Keratinocyte (primary cell): ENCODE results near the gene RUSC1. TPM values are rescaled to one million over a fixed set of nuclear protein-coding genes. Genes with fewer than 3 reads are reported as not detected.

Experiments used
- DNase-seq: peaks from one replicate; pipeline ENCODE4 v3.0.0-alpha.2; 2011; ENCODE audit warnings: low read depth, missing footprints, low spot score
- FAIRE-seq: peaks from 2 replicates; lab custom pipeline; 2011; peaks lifted over from hg19 to GRCh38; lab: Jason Lieb, UNC
- H2AFZ ChIP-seq: 2 replicates; pipeline ENCODE4 v1.6.0; 2012; ENCODE audit warnings: low read length, control low read depth, inconsistent platforms; ENCODE audit not compliant: control insufficient read depth
- H3K27ac ChIP-seq: 2 replicates; pipeline ENCODE4 v1.5.1; 2011; ENCODE audit warnings: low read length; ENCODE audit not compliant: control insufficient read depth, insufficient read depth
- H3K27me3 ChIP-seq: 3 replicates; pipeline ENCODE4 v1.6.0; 2011; ENCODE audit warnings: low read length; ENCODE audit not compliant: control insufficient read depth, insufficient read depth; ENCODE audit errors: extremely low read depth
- H3K36me3 ChIP-seq, 2 experiments: 2 replicates in 1 of 2; 3 replicates in 1 of 2; pipeline ENCODE4 v1.5.1; 2011; ENCODE audit warnings: low read length in 2 of 2, mild to moderate bottlenecking in 1 of 2; ENCODE audit not compliant: control insufficient read depth in 2 of 2, insufficient read depth in 2 of 2; ENCODE audit errors: extremely low read depth in 1 of 2
- H3K4me1 ChIP-seq: 3 replicates; pipeline ENCODE4 v1.5.1; 2011; ENCODE audit warnings: low read length; ENCODE audit not compliant: control insufficient read depth, insufficient read depth; ENCODE audit errors: extremely low read depth
- H3K4me2 ChIP-seq: 3 replicates; pipeline ENCODE4 v1.6.0; 2011; ENCODE audit warnings: low read depth, low read length; ENCODE audit not compliant: control insufficient read depth, insufficient read depth; ENCODE audit errors: extremely low read depth
- H3K4me3 ChIP-seq, 3 experiments: fragments of 200-600 bp in 1 of 3; sonication (generic) in 1 of 3; 2 replicates in 2 of 3; 3 replicates in 1 of 3; pipeline ENCODE4 v1.5.1; 2011 to 2016; ENCODE audit warnings: low read length in 3 of 3, mild to moderate bottlenecking in 3 of 3, control low read depth in 2 of 3, inconsistent platforms in 1 of 3, low read depth in 1 of 3, mixed read lengths in 1 of 3, mixed run types in 1 of 3, moderate library complexity in 1 of 3; ENCODE audit not compliant: control insufficient read depth in 2 of 3, insufficient read depth in 2 of 3; ENCODE audit errors: extremely low read depth in 1 of 3
- H3K79me2 ChIP-seq: 2 replicates; pipeline ENCODE4 v1.6.0; 2012; ENCODE audit warnings: low read length; ENCODE audit not compliant: control insufficient read depth, insufficient read depth
- H3K9ac ChIP-seq: 3 replicates; pipeline ENCODE4 v1.6.0; 2011; ENCODE audit warnings: low read length; ENCODE audit not compliant: control insufficient read depth, insufficient read depth; ENCODE audit errors: extremely low read depth
- H3K9me1 ChIP-seq: 3 replicates; pipeline ENCODE4 v1.6.0; 2011; ENCODE audit warnings: low read length; ENCODE audit not compliant: control insufficient read depth, insufficient read depth; ENCODE audit errors: extremely low read depth
- H3K9me3 ChIP-seq: 2 replicates; pipeline ENCODE4 v1.5.1; 2012; ENCODE audit warnings: low read depth, low read length; ENCODE audit not compliant: control insufficient read depth
- H4K20me1 ChIP-seq: 3 replicates; pipeline ENCODE4 v1.6.0; 2011; ENCODE audit warnings: low read length; ENCODE audit not compliant: control insufficient read depth, insufficient read depth; ENCODE audit errors: extremely low read depth
- EZH2 ChIP-seq: IDR thresholded peaks from one replicate; pipeline ENCODE4 v1.6.1; 2012; ENCODE audit warnings: inconsistent platforms, mild to moderate bottlenecking, low read length, moderate library complexity
- dilution Hi-C: fragments of 300-500 bp; cut with MboI; formaldehyde crosslinking; loops from one replicate; pipeline ENCODE4 v1.7.0; 2020; ENCODE audit warnings: low sequenced_read_pairs; ENCODE audit not compliant: extremely low pct_ligation_motif_present
- polyA plus RNA-seq, 5 experiments: library from polyadenylated mRNA; depleted of rRNA in 3 of 5; stranded (reverse) in 3 of 5; stranded (forward) in 1 of 5; unstranded in 1 of 5; fragments of >200 nt; gene quantifications; 1 replicate in 1 of 5; 2 replicates in 3 of 5; 3 replicates in 1 of 5; pipeline versions ENCODE4 v1.2.1 to v1.2.3, GENCODE V29; 2011 to 2012; ENCODE audit warnings: missing spikeins in 2 of 5, low read depth in 1 of 5, low replicate concordance in 1 of 5
- TF ChIP-seq, protein P1 (sequence below), 3 experiments: IDR thresholded peaks in 1 of 3; conservative IDR thresholded peaks in 1 of 3; optimal IDR thresholded peaks in 1 of 3; 2 replicates in 2 of 3; 3 replicates in 1 of 3; pipeline versions ENCODE3 to v1.5.1; 2011; ENCODE audit warnings: low read length in 3 of 3, mild to moderate bottlenecking in 3 of 3, moderate library complexity in 2 of 3, control low read depth in 1 of 3, inconsistent platforms in 1 of 3; ENCODE audit not compliant: insufficient read depth in 2 of 3; ENCODE audit errors: extremely low read depth in 1 of 3

Gene RUSC1
- polyA plus RNA-seq, 1 donor (not counting 4 experiments of a cell fraction or from before 2014, with no cell fraction given), result 32.8 TPM

DNA sequence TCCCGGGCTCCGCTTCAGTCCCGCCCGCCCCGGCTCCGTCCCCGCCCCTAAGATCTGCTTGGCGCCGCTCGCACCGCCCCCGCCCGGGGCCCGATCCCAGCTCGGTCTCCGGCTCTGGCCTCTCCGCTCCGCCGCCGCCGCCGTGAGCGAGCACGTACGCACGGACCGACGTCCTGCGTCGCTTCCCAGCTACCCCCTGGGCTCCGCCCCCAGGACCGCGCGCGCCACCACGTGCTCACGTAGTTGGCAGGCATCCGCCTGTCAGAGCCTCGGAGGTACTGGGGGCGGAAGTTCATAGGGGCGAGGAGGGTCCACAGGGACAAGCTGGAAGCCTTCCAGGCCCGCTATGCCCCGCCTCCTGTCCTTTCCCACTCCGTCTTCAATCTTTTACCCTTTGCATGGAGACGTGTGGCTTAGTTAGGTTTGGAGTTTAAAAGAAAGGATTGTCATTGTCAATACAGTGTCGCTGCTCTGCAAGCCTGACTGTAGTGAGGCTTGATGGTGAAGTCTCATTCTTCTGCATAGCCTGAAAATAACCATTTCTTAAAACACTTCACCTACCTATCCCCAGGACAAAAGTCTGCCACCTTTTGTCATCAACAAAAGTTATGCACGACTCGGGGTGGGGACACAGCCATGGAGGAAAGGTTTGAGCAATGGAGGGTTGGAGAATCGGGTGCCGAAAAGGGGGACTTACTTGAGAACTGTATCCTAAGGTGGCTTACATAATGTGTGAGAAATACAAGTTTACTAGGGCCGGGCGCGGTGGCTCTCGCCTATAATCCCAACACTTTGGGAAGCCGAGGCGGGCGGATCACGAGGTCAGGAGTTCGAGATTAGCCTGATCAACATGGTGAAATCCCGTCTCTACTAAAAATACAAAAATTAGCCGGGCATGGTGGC, 47.1 kb upstream of the RUSC1 start, which contains the start of gene CLK2:
Gene CLK2 (minus strand): TSS at position 162 of the 903 bp plus-strand sequence. CDS start 2,527 bp downstream, outside the sequence.
- Histone ChIP-seq H3K4me2 (peak within 1 kb of the TSS; percentile 96), H3K9ac (peak within 1 kb of the TSS; percentile 74), H3K79me2 (peaks cover 34% of the 10 kb centered on the region), H2AFZ (peak within 1 kb of the TSS; percentile 91), H3K4me1 (peaks cover 22% of the 10 kb centered on the region), H4K20me1 (peaks cover 3% of the 10 kb centered on the region), H3K36me3 (peaks cover 14 to 24% of the 10 kb centered on the region in 2 experiments), H3K9me3 (no peaks in the 10 kb centered on the region), H3K27ac (peak within 1 kb of the TSS; percentile 51), H3K27me3 (no peaks in the 10 kb centered on the region), H3K4me3 (peak within 1 kb of the TSS; percentile 86 to 98 (median 93)), H3K9me1 (no peaks in the 10 kb centered on the region)
- dilution Hi-C loops, result no loop called here
- TF ChIP-seq EZH2, result no peak
- TF ChIP-seq, protein P1, sequence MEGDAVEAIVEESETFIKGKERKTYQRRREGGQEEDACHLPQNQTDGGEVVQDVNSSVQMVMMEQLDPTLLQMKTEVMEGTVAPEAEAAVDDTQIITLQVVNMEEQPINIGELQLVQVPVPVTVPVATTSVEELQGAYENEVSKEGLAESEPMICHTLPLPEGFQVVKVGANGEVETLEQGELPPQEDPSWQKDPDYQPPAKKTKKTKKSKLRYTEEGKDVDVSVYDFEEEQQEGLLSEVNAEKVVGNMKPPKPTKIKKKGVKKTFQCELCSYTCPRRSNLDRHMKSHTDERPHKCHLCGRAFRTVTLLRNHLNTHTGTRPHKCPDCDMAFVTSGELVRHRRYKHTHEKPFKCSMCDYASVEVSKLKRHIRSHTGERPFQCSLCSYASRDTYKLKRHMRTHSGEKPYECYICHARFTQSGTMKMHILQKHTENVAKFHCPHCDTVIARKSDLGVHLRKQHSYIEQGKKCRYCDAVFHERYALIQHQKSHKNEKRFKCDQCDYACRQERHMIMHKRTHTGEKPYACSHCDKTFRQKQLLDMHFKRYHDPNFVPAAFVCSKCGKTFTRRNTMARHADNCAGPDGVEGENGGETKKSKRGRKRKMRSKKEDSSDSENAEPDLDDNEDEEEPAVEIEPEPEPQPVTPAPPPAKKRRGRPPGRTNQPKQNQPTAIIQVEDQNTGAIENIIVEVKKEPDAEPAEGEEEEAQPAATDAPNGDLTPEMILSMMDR (optimal IDR thresholded peaks at IDR 0.05 in 1 of 3, IDR thresholded peaks at IDR 0.05 in 1 of 3, conservative IDR thresholded peaks at IDR 0.05 in 1 of 3; ENCODE audit: extremely low read depth in 1 of 3, insufficient read depth in 2 of 3, low read length in 3 of 3), result peak in 1 of 3 experiments; percentile 16
- FAIRE-seq (no peak), DNase-seq (peak; percentile 78)

DNA sequence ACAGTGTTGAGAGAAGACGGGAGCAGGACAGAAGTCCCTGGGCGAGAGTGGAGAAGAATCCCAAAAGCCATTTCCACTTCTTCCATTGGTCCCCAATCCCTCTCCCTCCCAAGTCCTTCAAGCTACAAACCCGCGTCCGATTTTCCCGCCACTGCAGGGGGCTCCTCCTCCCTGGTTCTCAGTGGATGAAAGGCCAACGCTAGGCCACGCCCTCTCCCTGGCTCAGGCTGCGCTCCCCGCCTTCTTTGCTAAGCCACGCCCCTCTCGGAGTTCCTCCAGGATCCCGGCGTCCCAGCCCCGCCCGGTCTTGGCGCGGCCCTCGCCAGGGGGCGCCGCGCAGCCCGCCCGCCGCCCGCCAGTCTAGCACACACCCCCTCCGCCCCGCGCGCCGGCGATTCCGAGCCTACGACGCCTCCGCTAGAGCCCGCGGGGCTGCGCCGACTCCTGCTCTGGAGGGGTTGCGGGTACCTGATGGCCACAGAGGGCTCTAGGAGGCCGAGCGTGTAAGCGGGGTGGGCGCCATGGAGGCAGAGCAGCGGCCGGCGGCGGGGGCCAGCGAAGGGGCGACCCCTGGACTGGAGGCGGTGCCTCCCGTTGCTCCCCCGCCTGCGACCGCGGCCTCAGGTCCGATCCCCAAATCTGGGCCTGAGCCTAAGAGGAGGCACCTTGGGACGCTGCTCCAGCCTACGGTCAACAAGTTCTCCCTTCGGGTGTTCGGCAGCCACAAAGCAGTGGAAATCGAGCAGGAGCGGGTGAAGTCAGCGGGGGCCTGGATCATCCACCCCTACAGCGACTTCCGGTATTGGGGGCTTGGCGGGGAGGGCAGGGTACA, 43.4 kb upstream of the RUSC1 start, which contains the start of gene HCN3:
Gene HCN3 (plus strand): TSS at position 394 of the 832 bp plus-strand sequence. CDS start 128 bp downstream, at position 522.
- Histone ChIP-seq H3K4me3 (peak within 1 kb of the TSS; percentile 66 to 82 (median 73)), H4K20me1 (no peaks in the 10 kb centered on the region), H3K27me3 (no peaks in the 10 kb centered on the region), H3K36me3 (no peaks in the 10 kb centered on the region), H3K4me1 (peaks cover 19% of the 10 kb centered on the region), H3K4me2 (peak within 1 kb of the TSS; percentile 90), H3K79me2 (peaks cover 6% of the 10 kb centered on the region), H3K9me1 (no peaks in the 10 kb centered on the region), H2AFZ (peak within 1 kb of the TSS; percentile 87), H3K27ac (peak within 1 kb of the TSS; percentile 14), H3K9me3 (no peaks in the 10 kb centered on the region), H3K9ac (peak within 1 kb of the TSS; percentile 68)
- dilution Hi-C loops, result no loop called here
- DNase-seq (peak; percentile 84), FAIRE-seq (no peak)
- TF ChIP-seq, protein P1 (optimal IDR thresholded peaks at IDR 0.05 in 1 of 3, IDR thresholded peaks at IDR 0.05 in 1 of 3, conservative IDR thresholded peaks at IDR 0.05 in 1 of 3; ENCODE audit: extremely low read depth in 1 of 3, insufficient read depth in 2 of 3, low read length in 3 of 3), result peak in 2 of 3 experiments; percentile 35 to 71
- TF ChIP-seq EZH2, result no peak
